Left hindlimb (tissue), 1 donor: Measurements from ENCODE around the gene HS2ST1.

ENCODE experiments used
- DNase-seq: peaks from one replicate; pipeline ENCODE4 v3.0.0-alpha.2; 2018

The HS2ST1 gene

GRCh38 chr1:87117761-87118368 lies 203.4 kb downstream of the HS2ST1 start:
- DNase-seq = no peak

GRCh38 chr1:87119541-87120140 lies 205.2 kb downstream of the HS2ST1 start:
- DNase-seq = no peak

GRCh38 chr1:87120779-87121178 lies 206.3 kb downstream of the HS2ST1 start:
- DNase-seq = no peak

GRCh38 chr1:87121711-87122163 lies 207.3 kb downstream of the HS2ST1 start:
- no peak for DNase-seq

- no peak for DNase-seq
These were observed 207.8 kb downstream of the HS2ST1 start for GRCh38 chr1:87122243-87122642.

- no peak for DNase-seq
These were observed 209.2 kb downstream of the HS2ST1 start for GRCh38 chr1:87123610-87124009.

GRCh38 chr1:87126886-87127505 lies 212.6 kb downstream of the HS2ST1 start:
- DNase-seq = no peak

- DNase-seq = no peak
These were observed 213.1 kb downstream of the HS2ST1 start for GRCh38 chr1:87127581-87127980.

GRCh38 chr1:87129038-87129437 lies 214.6 kb downstream of the HS2ST1 start:
- no peak for DNase-seq

- no peak for DNase-seq
These were observed 215.2 kb downstream of the HS2ST1 start for GRCh38 chr1:87129606-87130005.

GRCh38 chr1:87130438-87130837 lies 216.0 kb downstream of the HS2ST1 start:
- no peak for DNase-seq

- peak; percentile 88 for DNase-seq
These were observed 217.4 kb downstream of the HS2ST1 start for GRCh38 chr1:87131809-87132283.

GRCh38 chr1:87132284-87132870 lies 217.9 kb downstream of the HS2ST1 start:
- peak; percentile 62 for DNase-seq

GRCh38 chr1:87134061-87134460 lies 219.6 kb downstream of the HS2ST1 start:
- no peak for DNase-seq

- DNase-seq = no peak
These were observed 220.3 kb downstream of the HS2ST1 start for GRCh38 chr1:87134625-87135328.

- no peak for DNase-seq
These were observed 220.9 kb downstream of the HS2ST1 start for GRCh38 chr1:87135329-87135712.

GRCh38 chr1:87136607-87137341 lies 222.3 kb downstream of the HS2ST1 start:
- no peak for DNase-seq

- no peak for DNase-seq
These were observed 222.9 kb downstream of the HS2ST1 start for GRCh38 chr1:87137342-87137739.

- no peak for DNase-seq
These were observed 226.6 kb downstream of the HS2ST1 start for GRCh38 chr1:87140831-87141540.

GRCh38 chr1:87141556-87141955 lies 227.1 kb downstream of the HS2ST1 start:
- no peak for DNase-seq

- DNase-seq = no peak
These were observed 229.1 kb downstream of the HS2ST1 start for GRCh38 chr1:87143413-87144135.
